Amygdala (tissue), 56 donors: ENCODE data around the gene BTN2A1.

Experiments used
- DNase-seq, 56 donors: peaks; one replicate each; lab custom pipeline; 2025; lab: John Stamatoyannopoulos, UW

Gene BTN2A1

GRCh38 chr6:26486358-26486757, 28.6 kb downstream of the BTN2A1 start:
- DNase-seq: no peak

- no peak for DNase-seq
Measured at GRCh38 chr6:26487466-26487865, 29.7 kb downstream of the BTN2A1 start.

- DNase-seq: no peak
Measured at GRCh38 chr6:26489996-26490964, 32.5 kb downstream of the BTN2A1 start.

GRCh38 chr6:26491604-26492003, 33.8 kb downstream of the BTN2A1 start:
- no peak for DNase-seq

- DNase-seq: no peak
Measured at GRCh38 chr6:26493258-26493657, 35.5 kb downstream of the BTN2A1 start.

- no peak for DNase-seq
Measured at GRCh38 chr6:26494117-26494516, 36.4 kb downstream of the BTN2A1 start.

- DNase-seq: no peak
Measured at GRCh38 chr6:26495281-26495680, 37.5 kb downstream of the BTN2A1 start.

- no peak for DNase-seq
Measured at GRCh38 chr6:26497610-26498009, 39.9 kb downstream of the BTN2A1 start.

GRCh38 chr6:26500102-26500501, 42.3 kb downstream of the BTN2A1 start, which contains the start of gene BTN1A1:
Gene BTN1A1, plus strand, starts transcription at chr6:26500303. Its CDS starts 984 bp downstream, at chr6:26501287.
- no peak for DNase-seq

- DNase-seq: peak in 5 of 56 donors; percentile 1 to 5 (median 2)
Measured at GRCh38 chr6:26501482-26501986, 43.8 kb downstream of the BTN2A1 start.

GRCh38 chr6:26502165-26502564, 44.4 kb downstream of the BTN2A1 start:
- DNase-seq: no peak

GRCh38 chr6:26502626-26503025, 44.9 kb downstream of the BTN2A1 start:
- no peak for DNase-seq

- DNase-seq: no peak
Measured at GRCh38 chr6:26507658-26508057, 49.9 kb downstream of the BTN2A1 start.

- peak in 18 of 56 donors; percentile 6 to 62 (median 18) for DNase-seq
Measured at GRCh38 chr6:26511033-26511432, 53.3 kb downstream of the BTN2A1 start.

- no peak for DNase-seq
Measured at GRCh38 chr6:26514984-26515383, 57.2 kb downstream of the BTN2A1 start.

GRCh38 chr6:26516481-26517427, 59.0 kb downstream of the BTN2A1 start:
- DNase-seq: no peak
